Breast epithelium (tissue), 3 donors: ENCODE data around the gene GALNT10.

Experiments used
- CTCF ChIP-seq, 3 donors: fragments of 450-650 bp; IDR thresholded peaks; one replicate each; pipeline ENCODE4 v1.5.1; 2016 to 2017; ENCODE audit warnings: antibody characterized with exemption in 3 of 3, mild to moderate bottlenecking in 3 of 3, moderate library complexity in 3 of 3
- POLR2A ChIP-seq: fragments of 450-650 bp; IDR thresholded peaks from one replicate; pipeline ENCODE4 v1.6.1; 2016; ENCODE audit warnings: antibody characterized with exemption, mild to moderate bottlenecking, moderate library complexity

- no peak for TF ChIP-seq CTCF (IDR thresholded peaks at IDR 0.05)
- TF ChIP-seq POLR2A = no peak
Observed at GRCh38 chr5:154236536-154237375, 46.2 kb downstream of the GALNT10 start.
